Mesenchymal stem cell (in vitro differentiated cells and primary cell): ENCODE measurements around the gene SLC4A5.

Experiments used
- DNase-seq: peaks from one replicate; pipeline ENCODE4 v3.0.0-alpha.2; 2013
- H2AFZ ChIP-seq: one replicate; pipeline ENCODE4 v1.6.1; 2013; ENCODE audit warnings: low read depth, mild to moderate bottlenecking, control low read depth, inconsistent platforms, low read length, moderate library complexity
- H2AK5ac ChIP-seq: 2 replicates; pipeline ENCODE4 v1.6.1; 2013; ENCODE audit warnings: low read length, moderate library complexity, mild to moderate bottlenecking, inconsistent platforms; ENCODE audit not compliant: severe bottlenecking
- H2BK120ac ChIP-seq: one replicate; pipeline ENCODE4 v1.6.1; 2013; ENCODE audit warnings: low read depth, mild to moderate bottlenecking, inconsistent platforms, low read length, moderate library complexity
- H2BK12ac ChIP-seq, 2 experiments: one replicate each; pipeline ENCODE4 v1.6.1; 2013; ENCODE audit warnings: inconsistent platforms in 2 of 2, low read length in 2 of 2, mild to moderate bottlenecking in 2 of 2, moderate library complexity in 2 of 2, control low read depth in 1 of 2
- H2BK15ac ChIP-seq: one replicate; pipeline ENCODE4 v1.6.1; 2013; ENCODE audit warnings: mild to moderate bottlenecking, low read depth, inconsistent platforms; ENCODE audit not compliant: poor library complexity, severe bottlenecking
- H2BK5ac ChIP-seq: 2 replicates; pipeline ENCODE4 v1.6.1; 2013; ENCODE audit warnings: low read depth, mild to moderate bottlenecking, low read length, control low read depth, inconsistent platforms; ENCODE audit not compliant: poor library complexity, severe bottlenecking
- H3K14ac ChIP-seq, 2 experiments: one replicate each; pipeline ENCODE4 v1.6.1; 2013; ENCODE audit warnings: inconsistent platforms in 2 of 2, low read length in 2 of 2, control low read depth in 1 of 2, mild to moderate bottlenecking in 1 of 2, moderate library complexity in 1 of 2
- H3K18ac ChIP-seq, 2 experiments: one replicate each; pipeline ENCODE4 v1.6.1; 2013; ENCODE audit warnings: inconsistent platforms in 2 of 2, low read length in 2 of 2, control low read depth in 1 of 2, low read depth in 1 of 2, mild to moderate bottlenecking in 1 of 2
- H3K23ac ChIP-seq, 2 experiments: one replicate each; pipeline ENCODE4 v1.6.1; 2013; ENCODE audit warnings: inconsistent platforms in 2 of 2, low read length in 2 of 2, mild to moderate bottlenecking in 2 of 2, moderate library complexity in 2 of 2, control low read depth in 1 of 2
- H3K27ac ChIP-seq: 2 replicates; pipeline ENCODE4 v1.5.1; 2013; ENCODE audit warnings: mild to moderate bottlenecking, moderate library complexity, low read length, control low read depth, inconsistent platforms; ENCODE audit not compliant: poor library complexity, severe bottlenecking
- H3K27me3 ChIP-seq, 2 experiments: 2 replicates each; pipeline versions ENCODE4 v1.6.1 to v1.7.0; 2013; ENCODE audit warnings: low read length in 2 of 2, mild to moderate bottlenecking in 2 of 2, moderate library complexity in 2 of 2, control low read depth in 1 of 2, inconsistent platforms in 1 of 2; ENCODE audit not compliant: control insufficient read depth in 1 of 2, insufficient read depth in 1 of 2
- H3K36me3 ChIP-seq, 2 experiments: 2 replicates each; pipeline versions ENCODE4 v1.6.1 to v1.7.0; 2013; ENCODE audit warnings: low read length in 2 of 2, control low read depth in 1 of 2, inconsistent platforms in 1 of 2, low read depth in 1 of 2, mild to moderate bottlenecking in 1 of 2; ENCODE audit not compliant: insufficient read depth in 2 of 2, control insufficient read depth in 1 of 2
- H3K4ac ChIP-seq, 2 experiments: one replicate each; pipeline ENCODE4 v1.6.1; 2013; ENCODE audit warnings: inconsistent platforms in 2 of 2, low read length in 2 of 2, mild to moderate bottlenecking in 2 of 2, moderate library complexity in 2 of 2, control low read depth in 1 of 2, low read depth in 1 of 2
- H3K4me1 ChIP-seq: 2 replicates; pipeline ENCODE4 v1.6.1; 2013; ENCODE audit warnings: low read depth, low read length, control low read depth; ENCODE audit not compliant: control insufficient read depth, insufficient read depth
- H3K4me2 ChIP-seq: 2 replicates; pipeline ENCODE4 v1.6.1; 2013; ENCODE audit warnings: low read length, mild to moderate bottlenecking, inconsistent platforms; ENCODE audit not compliant: poor library complexity, severe bottlenecking
- H3K4me3 ChIP-seq, 2 experiments: 2 replicates each; pipeline versions ENCODE4 v1.5.1 to v1.7.0; 2013; ENCODE audit warnings: low read length in 2 of 2, mild to moderate bottlenecking in 2 of 2, control low read depth in 1 of 2, low read depth in 1 of 2; ENCODE audit not compliant: insufficient read depth in 1 of 2
- H3K79me1 ChIP-seq: replicated peaks from 2 replicates; pipeline ENCODE4 v1.6.1; 2013; ENCODE audit warnings: mild to moderate bottlenecking, control low read depth, low read length, inconsistent platforms; ENCODE audit not compliant: poor library complexity, severe bottlenecking
- H3K9ac ChIP-seq: 2 replicates; pipeline ENCODE4 v1.7.0; 2013; ENCODE audit warnings: mild to moderate bottlenecking, low read length, moderate library complexity
- H3K9me3 ChIP-seq: 2 replicates; pipeline ENCODE4 v1.7.0; 2013; ENCODE audit warnings: mild to moderate bottlenecking, low read length; ENCODE audit not compliant: control insufficient read depth
- H4K8ac ChIP-seq: one replicate; pipeline ENCODE4 v1.6.1; 2013; ENCODE audit warnings: inconsistent platforms, mild to moderate bottlenecking, low read length, moderate library complexity
- H4K91ac ChIP-seq: one replicate; pipeline ENCODE4 v1.6.1; 2013; ENCODE audit warnings: mild to moderate bottlenecking, low read length, inconsistent platforms
- WGBS: methylation state at CpG from one replicate; pipeline ENCODE4 v1.1.7; 2013; ENCODE audit warnings: mixed read lengths; 5-methylcytosine and 5-hydroxymethylcytosine counted together

The SLC4A5 gene

GRCh38 chr2:74367789-74368188, 24.6 kb upstream of the SLC4A5 start:
- Histone ChIP-seq H2BK5ac (no peak overlapping the region), H3K9me3 (no peaks in the 10 kb centered on the region), H3K4me1 (no peaks in the 10 kb centered on the region), H2BK120ac (no peak overlapping the region), H3K4ac (no peak overlapping the region), H3K9ac (no peak overlapping the region), H3K27ac (no peak overlapping the region), H4K91ac (no peak overlapping the region), H3K4me3 (no peak overlapping the region), H2AK5ac (no peak overlapping the region), H3K18ac (no peak overlapping the region), H3K14ac (no peak overlapping the region), H2BK12ac (no peak overlapping the region), H2AFZ (no peak overlapping the region), H3K27me3 (no peaks in the 10 kb centered on the region), H3K4me2 (no peak overlapping the region), H4K8ac (no peak overlapping the region), H3K79me1 (peaks cover 25% of the 10 kb centered on the region), H3K36me3 (peaks cover 86 to 97% of the 10 kb centered on the region in 2 experiments), H3K23ac (no peak overlapping the region), H2BK15ac (no peak overlapping the region)
- no peak for DNase-seq
- WGBS: 99% methylated on average over 7 of the region's 7 CpGs

- H3K4me2 ChIP-seq: no peak overlapping the region
Observed at GRCh38 chr2:74366036-74366435, 22.8 kb upstream of the SLC4A5 start.

GRCh38 chr2:74364533-74365505, 21.6 kb upstream of the SLC4A5 start:
- no peak overlapping the region for H4K91ac ChIP-seq
- H3K4me1 ChIP-seq: peaks cover 5% of the 10 kb centered on the region
- no peak overlapping the region for H3K23ac ChIP-seq
- H3K4me3 ChIP-seq: no peak overlapping the region
- H3K9ac ChIP-seq: peak overlapping the region; percentile 1
- no peaks in the 10 kb centered on the region for H3K9me3 ChIP-seq
- no peak overlapping the region for H2BK120ac ChIP-seq
- H3K18ac ChIP-seq: no peak overlapping the region
- no peak overlapping the region for H4K8ac ChIP-seq
- no peak overlapping the region for H2AK5ac ChIP-seq
- H3K27me3 ChIP-seq: no peaks in the 10 kb centered on the region
- H3K4ac ChIP-seq: no peak overlapping the region
- no peak overlapping the region for H3K14ac ChIP-seq
- H3K27ac ChIP-seq: no peak overlapping the region
- no peak overlapping the region for H2BK5ac ChIP-seq
- no peak overlapping the region for H3K4me2 ChIP-seq
- peaks cover 87 to 100% of the 10 kb centered on the region in 2 experiments for H3K36me3 ChIP-seq
- 94% methylated on average over 8 of the region's 8 CpGs for WGBS
- DNase-seq: no peak
- H3K79me1 ChIP-seq: peaks cover 5% of the 10 kb centered on the region
- H2BK12ac ChIP-seq: no peak overlapping the region
- H2BK15ac ChIP-seq: no peak overlapping the region
- no peak overlapping the region for H2AFZ ChIP-seq

More at GRCh38 chr2:74366036-74366435, 22.8 kb upstream of the SLC4A5 start:
- Histone ChIP-seq H3K4ac (no peak overlapping the region), H3K14ac (no peak overlapping the region), H2AFZ (no peak overlapping the region), H3K27ac (no peak overlapping the region), H2BK120ac (no peak overlapping the region), H3K23ac (no peak overlapping the region), H3K79me1 (peaks cover 11% of the 10 kb centered on the region), H3K27me3 (no peaks in the 10 kb centered on the region), H3K4me1 (peaks cover 4% of the 10 kb centered on the region), H3K18ac (no peak overlapping the region), H4K8ac (no peak overlapping the region), H2AK5ac (no peak overlapping the region), H2BK15ac (no peak overlapping the region), H3K36me3 (peaks cover 94 to 100% of the 10 kb centered on the region in 2 experiments), H2BK12ac (no peak overlapping the region), H3K9ac (no peak overlapping the region), H4K91ac (no peak overlapping the region), H2BK5ac (no peak overlapping the region), H3K4me3 (no peak overlapping the region), H3K9me3 (no peaks in the 10 kb centered on the region)
- WGBS: 100% methylated on average over 3 of the region's 3 CpGs
- no peak for DNase-seq

GRCh38 chr2:74361327-74361726, 18.1 kb upstream of the SLC4A5 start:
- no peak for DNase-seq
- H2BK15ac ChIP-seq: no peak overlapping the region
- no peak overlapping the region for H2AK5ac ChIP-seq
- H3K14ac ChIP-seq: no peak overlapping the region
- H3K79me1 ChIP-seq: peaks cover 1% of the 10 kb centered on the region
- no peak overlapping the region for H2BK120ac ChIP-seq
- H3K4me2 ChIP-seq: no peak overlapping the region
- peaks cover 5% of the 10 kb centered on the region for H3K4me1 ChIP-seq
- H3K27me3 ChIP-seq: no peaks in the 10 kb centered on the region
- H3K4ac ChIP-seq: no peak overlapping the region
- H3K27ac ChIP-seq: no peak overlapping the region
- no peaks in the 10 kb centered on the region for H3K9me3 ChIP-seq
- H3K23ac ChIP-seq: no peak overlapping the region
- no peak overlapping the region for H3K18ac ChIP-seq
- H3K36me3 ChIP-seq: peaks cover 73 to 95% of the 10 kb centered on the region in 2 experiments
- WGBS: 94% methylated on average over 11 of the region's 11 CpGs
- H2AFZ ChIP-seq: no peak overlapping the region
- no peak overlapping the region for H3K4me3 ChIP-seq
- H2BK12ac ChIP-seq: no peak overlapping the region
- no peak overlapping the region for H2BK5ac ChIP-seq
- H4K91ac ChIP-seq: no peak overlapping the region
- no peak overlapping the region for H3K9ac ChIP-seq
- H4K8ac ChIP-seq: no peak overlapping the region
